B cell (primary cell): ENCODE results near the gene KRT4. TPM values are rescaled to one million over a fixed set of nuclear protein-coding genes. Genes with fewer than 3 reads are reported as not detected.

Experiments
- ATAC-seq: fragments of 200-7000 bp; cut with Tn5 transposase; one replicate; pipeline ENCODE4 v1.10.0; 2021; ENCODE audit warnings: low read depth, mild to moderate bottlenecking, moderate number of reproducible peaks, moderate library complexity
- CTCF ChIA-PET: fragments of 350-600 bp; sonication (Branson Sonifier 250); formaldehyde crosslinking; loops from one replicate; lab custom pipeline; 2021; ENCODE audit warnings: antibody characterized with exemption, inconsistent platforms; lab: Charles Lee
- POLR2A ChIA-PET: fragments of 350-600 bp; sonication (Branson Sonifier 250); formaldehyde crosslinking; loops from one replicate; lab custom pipeline; 2021; ENCODE audit warnings: antibody characterized with exemption; lab: Charles Lee
- DNase-seq: peaks from one replicate; pipeline ENCODE4 v3.0.0; 2013
- H2AFZ ChIP-seq: 2 replicates; pipeline ENCODE4 v1.6.1; 2012; ENCODE audit warnings: mild to moderate bottlenecking, low read depth, low read length; ENCODE audit not compliant: insufficient read depth, poor library complexity, severe bottlenecking
- H3K27ac ChIP-seq, 2 donors: 1 replicate in 1 of 2; 2 replicates in 1 of 2; pipeline ENCODE4 v1.5.1; 2012 to 2013; ENCODE audit warnings: low read length in 2 of 2, mild to moderate bottlenecking in 2 of 2, moderate library complexity in 1 of 2
- H3K27me3 ChIP-seq, 4 experiments: fragments of 200-600 bp in 1 of 4; sonication (generic) in 1 of 4; replicated peaks in 1 of 4; 1 replicate in 2 of 4; 2 replicates in 2 of 4; pipeline versions ENCODE4 v1.6.1 to v1.7.0; 2013 to 2016; ENCODE audit warnings: low read length in 3 of 4, mild to moderate bottlenecking in 2 of 4, mixed read lengths in 1 of 4, moderate library complexity in 1 of 4; ENCODE audit not compliant: insufficient read depth in 4 of 4, control insufficient read depth in 3 of 4; ENCODE audit errors: control extremely low read depth in 1 of 4
- H3K36me3 ChIP-seq, 2 experiments: replicated peaks in 1 of 2; 1 replicate in 1 of 2; 2 replicates in 1 of 2; pipeline versions ENCODE4 v1.6.1 to v1.7.1; 2013; ENCODE audit warnings: low read length in 1 of 2; ENCODE audit not compliant: insufficient read depth in 2 of 2, control insufficient read depth in 1 of 2; ENCODE audit errors: control extremely low read depth in 1 of 2, extremely low read depth in 1 of 2
- H3K4me1 ChIP-seq, 2 donors: fragments of 200-600 bp in 1 of 2; sonication (generic) in 1 of 2; 1 replicate in 1 of 2; 2 replicates in 1 of 2; pipeline versions ENCODE4 v1.5.1 to v1.6.1; 2013 to 2017; ENCODE audit warnings: low read length in 2 of 2; ENCODE audit not compliant: control insufficient read depth in 2 of 2, insufficient read depth in 2 of 2
- H3K4me2 ChIP-seq: replicated peaks from 2 replicates; pipeline ENCODE3; 2012; ENCODE audit warnings: mild to moderate bottlenecking, low read depth, low read length; ENCODE audit not compliant: poor library complexity, severe bottlenecking
- H3K4me3 ChIP-seq, 5 experiments: fragments of 200-600 bp in 1 of 5; sonication (generic) in 1 of 5; 1 replicate in 3 of 5; 2 replicates in 2 of 5; pipeline versions ENCODE4 v1.5.1 to v1.7.0; 2011 to 2016; ENCODE audit warnings: low read length in 4 of 5, mild to moderate bottlenecking in 4 of 5, low read depth in 2 of 5, control low read depth in 1 of 5, moderate library complexity in 1 of 5; ENCODE audit not compliant: insufficient read depth in 1 of 5; ENCODE audit errors: control extremely low read depth in 1 of 5, extremely low read depth in 1 of 5
- H3K79me2 ChIP-seq: fragments of 200-600 bp; sonication (generic); one replicate; pipeline ENCODE4 v1.6.0; 2016; ENCODE audit warnings: low read length; ENCODE audit not compliant: control insufficient read depth, insufficient read depth
- H3K9ac ChIP-seq: fragments of 200-600 bp; sonication (generic); 2 replicates; pipeline ENCODE4 v1.6.1; 2017; ENCODE audit warnings: mild to moderate bottlenecking, low read length, moderate library complexity
- H3K9me3 ChIP-seq, 3 donors: one replicate each; pipeline versions ENCODE4 v1.6.1 to v1.7.1; 2013; ENCODE audit warnings: low read length in 2 of 3; ENCODE audit not compliant: control insufficient read depth in 2 of 3, insufficient read depth in 1 of 3; ENCODE audit errors: control extremely low read depth in 1 of 3
- H4K20me1 ChIP-seq: 2 replicates; pipeline ENCODE4 v1.6.0; 2012; ENCODE audit warnings: mild to moderate bottlenecking, low read length; ENCODE audit not compliant: insufficient read depth, control insufficient read depth, poor library complexity, severe bottlenecking
- H3K27ac Mint-ChIP-seq: one replicate; pipeline ENCODE4 v1.8.0; 2021; ENCODE audit warnings: mixed read lengths
- H3K27me3 Mint-ChIP-seq: one replicate; pipeline ENCODE4 v1.8.0; 2021; ENCODE audit warnings: mixed read lengths
- H3K4me1 Mint-ChIP-seq: one replicate; pipeline ENCODE4 v1.8.0; 2021; ENCODE audit warnings: mixed read lengths
- H3K4me3 Mint-ChIP-seq: one replicate; pipeline ENCODE4 v1.8.0; 2021; ENCODE audit warnings: mixed read lengths
- H3K9me3 Mint-ChIP-seq: one replicate; pipeline ENCODE4 v1.8.0; 2022; ENCODE audit warnings: mixed read lengths; ENCODE audit not compliant: insufficient read depth
- EZH2 ChIP-seq: IDR thresholded peaks from 2 replicates; pipeline ENCODE4 v1.6.1; 2012; ENCODE audit warnings: borderline replicate concordance, low read depth, mild to moderate bottlenecking, moderate library complexity, low read length; ENCODE audit not compliant: insufficient read depth, poor library complexity, severe bottlenecking
- WGBS: methylation state at CpG from one replicate; pipeline ENCODE4 v1.1.5; 2013; ENCODE audit warnings: missing lambda C conversion rate; ENCODE audit not compliant: insufficient coverage; 5-methylcytosine and 5-hydroxymethylcytosine counted together
- intact Hi-C: fragments of 100-400 bp; cut with micrococcal nuclease; formaldehyde crosslinking; loops from one replicate; pipeline ENCODE4 v1.10.0; 2022
- polyA plus RNA-seq: library from polyadenylated mRNA; depleted of rRNA; stranded (reverse); fragments of >200 nt; gene quantifications from 2 replicates; pipeline ENCODE4 v1.2.3, GENCODE V29; 2012
- total RNA-seq, 2 donors: library from RNA; stranded (reverse); fragments of 120-200 nt in 1 of 2; gene quantifications; 1 replicate in 1 of 2; 2 replicates in 1 of 2; pipeline versions ENCODE4 v1.2.3 to v1.2.4, GENCODE V29; 2013 to 2022
- TF ChIP-seq, protein P1 (sequence below): fragments of 200-600 bp; IDR thresholded peaks from one replicate; pipeline ENCODE4 v1.8.0; 2022; ENCODE audit warnings: antibody characterized with exemption, mild to moderate bottlenecking

KRT4 gene
- total and polyA plus RNA-seq, 2 donors (not counting 1 experiment from before 2014, with no cell fraction given): not detected

- 100% methylated on average over 1 of the region's 2 CpGs for WGBS
- Mint-ChIP-seq H3K4me1 (no peaks in the 10 kb centered on the region), H3K4me3 (no peak overlapping the region), H3K9me3 (no peaks in the 10 kb centered on the region), H3K27ac (no peak overlapping the region), H3K27me3 (peaks cover 26% of the 10 kb centered on the region)
- H3K4me1 ChIP-seq: no peaks in the 10 kb centered on the region
- H4K20me1 ChIP-seq: no peaks in the 10 kb centered on the region
- no peak overlapping the region for H3K27ac ChIP-seq
- no peaks in the 10 kb centered on the region for H3K9me3 ChIP-seq
- intact Hi-C loops: no loop called here
- H3K9ac ChIP-seq: no peak overlapping the region
- ChIA-PET POLR2A (no interaction called here), CTCF (no interaction called here)
- ATAC-seq: no peak
- H3K4me3 ChIP-seq: no peak overlapping the region
- no peaks in the 10 kb centered on the region for H3K79me2 ChIP-seq
- H3K4me2 ChIP-seq: no peak overlapping the region
- no peak for TF ChIP-seq EZH2
- TF ChIP-seq, protein P1, sequence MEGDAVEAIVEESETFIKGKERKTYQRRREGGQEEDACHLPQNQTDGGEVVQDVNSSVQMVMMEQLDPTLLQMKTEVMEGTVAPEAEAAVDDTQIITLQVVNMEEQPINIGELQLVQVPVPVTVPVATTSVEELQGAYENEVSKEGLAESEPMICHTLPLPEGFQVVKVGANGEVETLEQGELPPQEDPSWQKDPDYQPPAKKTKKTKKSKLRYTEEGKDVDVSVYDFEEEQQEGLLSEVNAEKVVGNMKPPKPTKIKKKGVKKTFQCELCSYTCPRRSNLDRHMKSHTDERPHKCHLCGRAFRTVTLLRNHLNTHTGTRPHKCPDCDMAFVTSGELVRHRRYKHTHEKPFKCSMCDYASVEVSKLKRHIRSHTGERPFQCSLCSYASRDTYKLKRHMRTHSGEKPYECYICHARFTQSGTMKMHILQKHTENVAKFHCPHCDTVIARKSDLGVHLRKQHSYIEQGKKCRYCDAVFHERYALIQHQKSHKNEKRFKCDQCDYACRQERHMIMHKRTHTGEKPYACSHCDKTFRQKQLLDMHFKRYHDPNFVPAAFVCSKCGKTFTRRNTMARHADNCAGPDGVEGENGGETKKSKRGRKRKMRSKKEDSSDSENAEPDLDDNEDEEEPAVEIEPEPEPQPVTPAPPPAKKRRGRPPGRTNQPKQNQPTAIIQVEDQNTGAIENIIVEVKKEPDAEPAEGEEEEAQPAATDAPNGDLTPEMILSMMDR: no peak
- no peak overlapping the region for H2AFZ ChIP-seq
- peaks cover 0 to 2% (median 0%) of the 10 kb centered on the region in 4 experiments for H3K27me3 ChIP-seq
- DNase-seq: no peak
- H3K36me3 ChIP-seq: no peaks in the 10 kb centered on the region
Measured at GRCh38 chr12:52817699-52818238, 3.9 kb upstream of the KRT4 start.

DNA sequence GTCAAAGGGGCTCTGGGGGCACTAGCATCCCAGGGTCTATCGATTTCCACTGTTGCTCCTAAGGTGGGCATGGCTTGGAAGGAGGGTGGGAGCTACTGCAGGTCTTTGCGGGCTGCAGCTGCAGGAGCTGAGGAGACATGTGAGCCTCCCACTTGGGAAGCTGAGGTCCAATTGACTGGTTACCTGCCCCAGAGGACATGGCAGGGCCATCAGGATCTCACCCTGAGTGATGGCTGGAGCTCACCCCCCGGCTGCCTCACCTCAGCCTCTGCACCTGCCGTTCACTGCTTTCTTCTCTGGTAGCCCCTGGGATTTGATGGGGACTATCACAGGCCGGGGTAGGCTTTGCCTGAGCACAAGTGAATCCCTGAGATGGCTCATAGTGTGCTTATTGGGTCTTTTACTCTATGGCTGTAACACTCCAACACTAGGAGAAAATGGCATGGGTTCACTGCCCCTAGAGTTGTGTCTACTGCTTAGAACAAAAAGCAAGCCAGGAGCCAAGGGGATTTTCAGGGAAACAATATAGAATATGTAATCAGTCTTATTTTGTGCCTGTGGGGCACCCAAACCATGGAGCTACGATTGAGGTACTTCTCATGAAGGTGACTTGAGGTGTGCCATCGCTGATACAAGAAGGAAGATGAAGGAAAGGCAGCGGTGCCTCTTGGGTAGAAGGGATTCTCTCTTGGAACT, 3.2 kb upstream of the KRT4 start:
- H3K9me3 ChIP-seq: no peaks in the 10 kb centered on the region
- H2AFZ ChIP-seq: no peak overlapping the region
- peaks cover 26% of the 10 kb centered on the region for H3K27me3 Mint-ChIP-seq
- H3K36me3 ChIP-seq: no peaks in the 10 kb centered on the region
- no peak overlapping the region for H3K27ac Mint-ChIP-seq
- POLR2A ChIA-PET: no interaction called here
- no peak for DNase-seq
- H3K27me3 ChIP-seq: peaks cover 0 to 2% (median 0%) of the 10 kb centered on the region in 4 experiments
- H3K4me2 ChIP-seq: no peak overlapping the region
- no peak overlapping the region for H3K27ac ChIP-seq
- CTCF ChIA-PET: no interaction called here
- H3K4me1 ChIP-seq: no peaks in the 10 kb centered on the region
- no peak overlapping the region for H3K9ac ChIP-seq
- intact Hi-C loops: no loop called here
- no peaks in the 10 kb centered on the region for H4K20me1 ChIP-seq
- H3K4me1 Mint-ChIP-seq: no peaks in the 10 kb centered on the region
- H3K4me3 Mint-ChIP-seq: no peak overlapping the region
- no peaks in the 10 kb centered on the region for H3K79me2 ChIP-seq
- H3K4me3 ChIP-seq: no peak overlapping the region
- WGBS: 89% methylated on average over 7 of the region's 8 CpGs
- TF ChIP-seq, protein P1: no peak
- no peak for TF ChIP-seq EZH2
- no peaks in the 10 kb centered on the region for H3K9me3 Mint-ChIP-seq
- ATAC-seq: no peak
